ENCODE data around the gene CREB5.

Gene CREB5

DNA sequence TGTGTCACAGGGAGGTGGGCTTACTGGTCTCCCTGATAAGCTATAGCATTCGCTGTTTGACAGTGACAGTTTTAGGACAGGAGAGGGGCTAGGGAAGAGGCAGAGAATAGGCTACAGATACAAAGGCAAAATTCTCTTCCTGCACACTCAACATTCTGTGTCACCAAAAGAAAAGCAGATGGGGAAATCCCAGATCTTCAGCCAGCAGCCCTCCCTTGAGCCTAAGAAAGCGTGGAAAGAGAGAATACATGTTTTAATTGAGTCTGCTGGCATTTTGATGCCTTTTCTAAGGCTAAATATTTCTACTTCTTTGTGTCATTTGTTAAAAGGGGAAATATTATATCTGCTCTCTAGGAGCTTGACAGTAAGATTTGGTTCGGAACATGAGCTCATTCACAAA is 298.8 kb downstream of the CREB5 start:
- DNase-seq (ENCODE audit: low read depth), result no peak

GRCh38 chr7:28714459-28715120 is 302.3 kb downstream of the CREB5 start:
- no peak for DNase-seq (ENCODE audit: low read depth)

DNA sequence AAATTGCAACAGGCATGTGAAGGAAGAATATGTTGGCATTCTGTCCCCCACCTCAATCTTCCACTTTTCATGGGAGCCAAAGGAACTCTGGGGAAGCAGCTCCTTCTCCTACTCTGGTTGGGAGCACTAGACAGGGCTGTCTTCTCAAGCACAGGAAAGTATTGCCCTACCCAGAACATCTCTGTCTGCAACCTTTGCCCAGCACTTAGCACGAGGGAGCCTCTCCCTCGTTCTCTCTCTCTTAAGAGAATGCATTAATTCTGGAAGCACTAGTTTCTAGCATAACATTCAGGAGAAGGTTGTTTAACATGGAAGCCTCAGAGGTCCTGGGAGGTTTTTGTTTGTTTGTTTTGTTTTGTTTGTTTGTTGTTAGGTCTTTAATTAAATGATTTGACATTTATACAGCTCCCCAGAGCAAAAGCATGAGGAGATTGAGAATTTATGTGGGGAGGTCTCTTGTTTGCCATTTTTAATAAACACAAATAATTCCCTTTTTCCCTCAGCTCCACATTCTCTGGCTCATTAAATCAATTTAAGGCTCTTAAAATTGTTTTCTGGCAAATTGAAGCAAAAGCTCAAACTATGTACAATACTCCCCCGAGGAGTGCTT is 305.2 kb downstream of the CREB5 start:
- DNase-seq (ENCODE audit: low read depth), result no peak

DNA sequence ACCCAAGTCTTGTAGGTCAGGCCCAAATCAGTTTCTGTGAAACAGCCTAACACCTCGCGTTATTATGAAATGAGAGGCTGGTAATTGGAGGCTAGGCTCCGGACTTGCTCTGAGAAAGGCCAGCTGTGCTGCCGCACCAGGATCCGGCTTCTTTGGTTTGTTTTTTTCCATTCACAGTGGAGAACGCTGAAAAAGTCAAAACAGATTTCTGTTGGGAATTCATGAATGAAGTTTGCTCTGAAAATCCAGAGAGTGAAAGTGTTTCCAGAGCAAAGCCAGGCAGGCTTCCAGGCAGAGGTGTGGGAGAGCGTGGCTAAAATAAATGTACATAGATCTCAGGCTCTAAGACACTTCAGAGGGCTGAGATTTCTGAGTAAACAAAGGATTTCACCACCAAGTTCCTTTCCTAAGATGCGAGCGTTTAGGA is 305.8 kb downstream of the CREB5 start:
- DNase-seq (ENCODE audit: low read depth), result no peak

GRCh38 chr7:28718545-28718944 is 306.2 kb downstream of the CREB5 start:
- no peak for DNase-seq (ENCODE audit: low read depth)

DNA sequence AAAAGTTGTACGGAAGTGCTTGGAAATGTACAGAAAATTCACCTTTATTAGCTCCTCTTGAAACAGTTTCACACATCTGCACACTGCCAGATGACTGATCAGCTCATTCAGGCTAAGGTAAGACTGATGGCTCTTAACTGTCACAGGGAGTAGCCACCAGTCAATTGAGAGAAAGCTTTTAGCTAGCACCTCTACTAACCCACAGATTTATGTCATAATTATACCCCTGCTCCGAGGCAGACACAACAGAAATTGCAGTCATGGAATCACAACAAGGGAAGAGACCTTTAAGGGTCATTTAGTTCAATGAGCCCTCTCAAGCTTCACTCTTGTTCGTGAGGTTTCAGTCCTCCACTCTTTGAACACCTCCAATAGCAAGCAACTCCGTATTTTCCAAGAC is 310.4 kb downstream of the CREB5 start:
- no peak for DNase-seq (ENCODE audit: low read depth)

- DNase-seq (ENCODE audit: low read depth), result no peak
These were observed 311.0 kb downstream of the CREB5 start for GRCh38 chr7:28723336-28723735.

- no peak for DNase-seq (ENCODE audit: low read depth)
These were observed 312.2 kb downstream of the CREB5 start for GRCh38 chr7:28724563-28724962.

GRCh38 chr7:28725045-28725642 is 312.8 kb downstream of the CREB5 start:
- no peak for DNase-seq (ENCODE audit: low read depth)

- DNase-seq (ENCODE audit: low read depth), result peak; percentile 49
These were observed 313.6 kb downstream of the CREB5 start for GRCh38 chr7:28725911-28726310.

- no peak for DNase-seq (ENCODE audit: low read depth)
These were observed 314.2 kb downstream of the CREB5 start for GRCh38 chr7:28726555-28726954.

- DNase-seq (ENCODE audit: low read depth), result no peak
These were observed 317.0 kb downstream of the CREB5 start for GRCh38 chr7:28729281-28729680.

DNA sequence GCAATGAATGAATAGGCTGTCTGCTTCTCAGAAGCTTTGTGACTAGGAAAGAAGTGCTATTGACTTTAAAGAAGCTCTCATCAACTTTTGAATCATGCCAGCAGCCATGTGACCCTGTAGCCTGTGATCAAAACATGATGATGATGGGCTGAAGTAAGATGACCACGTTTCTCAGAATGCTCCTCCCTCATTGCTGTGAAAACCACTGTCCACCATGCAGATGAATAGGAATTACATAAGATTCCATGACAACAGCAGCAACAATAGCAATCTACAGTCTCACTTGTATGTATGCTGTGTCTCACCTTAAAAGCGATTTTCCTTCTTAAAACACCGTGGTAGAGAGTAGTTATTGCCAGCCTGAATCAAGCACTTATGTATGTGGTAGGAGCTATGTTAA is 317.4 kb downstream of the CREB5 start:
- DNase-seq (ENCODE audit: low read depth), result peak; percentile 73

GRCh38 chr7:28731092-28731658 is 318.9 kb downstream of the CREB5 start:
- DNase-seq (ENCODE audit: low read depth), result no peak

DNA sequence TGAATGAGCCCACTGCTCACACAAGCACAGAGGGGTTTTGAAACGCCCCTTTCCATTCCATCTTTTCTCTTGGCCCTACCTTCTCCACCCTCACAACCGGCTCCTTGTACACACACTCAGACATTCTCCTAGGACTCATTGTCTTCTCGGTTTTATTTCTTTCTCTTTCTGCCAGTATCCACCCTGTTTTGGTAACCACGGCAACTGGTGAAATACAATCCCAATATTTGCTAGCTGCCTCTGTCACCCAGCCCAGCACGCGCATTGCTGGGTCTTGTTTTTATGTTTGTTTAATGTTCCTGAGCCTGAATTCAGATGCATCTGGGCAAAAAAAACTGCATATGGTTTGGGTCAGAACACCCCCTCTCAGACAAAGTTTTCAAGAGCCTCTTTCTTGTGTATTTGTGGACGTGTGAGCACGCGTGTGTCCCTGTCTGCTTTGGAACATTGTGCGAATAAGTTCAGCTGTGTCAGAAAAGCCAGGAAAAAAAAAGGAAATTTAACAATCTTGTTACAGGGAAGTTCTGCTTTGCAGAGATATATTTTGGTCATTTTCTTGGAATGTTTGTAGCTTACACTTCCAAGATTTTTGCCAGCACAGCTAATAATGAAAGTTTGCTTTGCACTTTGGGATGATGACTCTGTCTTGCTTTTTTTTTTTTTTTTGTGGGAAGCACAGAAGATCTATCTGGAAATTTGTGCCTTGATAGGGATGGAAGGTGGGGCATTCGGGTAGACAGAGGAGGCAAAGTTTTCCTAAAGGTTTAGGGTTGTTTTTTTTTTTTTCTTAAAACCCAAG is 320.0 kb downstream of the CREB5 start:
- peak; percentile 81 for DNase-seq (ENCODE audit: low read depth)

DNA sequence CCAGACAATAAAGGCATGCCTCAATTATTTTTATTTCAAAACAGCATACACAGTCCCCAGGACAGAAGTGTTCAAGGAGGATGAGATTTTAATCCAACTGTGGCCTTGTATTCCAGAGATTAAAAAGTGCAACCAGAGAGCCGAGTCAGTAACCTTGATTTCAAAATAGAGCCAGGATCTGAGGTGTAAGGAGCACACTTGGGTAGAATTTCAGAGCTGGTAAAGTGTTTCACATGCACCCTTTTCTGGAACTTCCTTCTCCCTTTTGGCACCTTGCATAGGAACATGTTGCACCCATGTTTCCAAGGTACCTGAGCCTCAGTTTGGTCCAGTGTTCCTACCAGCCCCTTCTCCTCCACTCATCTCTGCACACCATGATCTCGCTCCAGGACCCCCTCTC is 320.7 kb downstream of the CREB5 start:
- DNase-seq (ENCODE audit: low read depth), result no peak

DNA sequence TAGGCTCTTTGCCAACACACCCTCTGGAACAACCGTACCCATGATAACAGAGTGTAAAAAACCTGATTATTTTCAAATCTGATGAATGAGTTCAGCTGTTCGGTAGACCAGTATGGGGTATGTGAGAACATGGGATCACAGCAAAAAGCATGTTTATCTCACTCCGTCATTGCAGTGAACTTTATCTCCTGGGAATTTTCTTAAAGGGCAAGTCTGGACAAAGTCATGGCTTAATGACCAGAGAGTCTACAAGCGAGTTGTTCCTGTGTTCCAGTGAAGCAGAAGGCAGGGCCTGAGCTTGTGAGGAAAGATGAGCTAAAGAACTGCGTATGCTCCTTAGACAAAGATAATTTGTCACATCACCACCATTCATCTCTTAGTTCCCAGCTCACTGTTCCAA is 326.1 kb downstream of the CREB5 start:
- DNase-seq (ENCODE audit: low read depth), result no peak

DNA sequence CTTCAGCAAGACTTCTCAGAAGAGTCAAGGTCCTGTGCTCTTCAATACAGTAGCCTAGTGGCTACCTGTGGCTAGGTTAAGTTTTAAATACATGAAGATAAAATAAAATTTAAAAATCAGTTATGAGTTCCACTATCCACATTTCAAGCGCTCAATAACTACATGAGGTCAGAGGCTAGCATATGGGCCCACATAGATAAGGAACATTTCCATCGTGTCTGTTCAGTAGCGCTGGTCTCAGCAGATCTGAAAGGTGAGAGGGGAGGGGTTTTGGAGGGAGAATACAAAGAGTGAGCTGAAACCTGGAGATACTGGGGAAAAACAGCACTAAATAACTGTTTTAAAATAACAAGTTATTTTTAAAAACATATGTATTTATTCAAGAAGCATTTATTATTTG is 326.8 kb downstream of the CREB5 start:
- DNase-seq (ENCODE audit: low read depth), result no peak

- no peak for DNase-seq (ENCODE audit: low read depth)
These were observed 327.5 kb downstream of the CREB5 start for GRCh38 chr7:28739826-28740225.

DNA sequence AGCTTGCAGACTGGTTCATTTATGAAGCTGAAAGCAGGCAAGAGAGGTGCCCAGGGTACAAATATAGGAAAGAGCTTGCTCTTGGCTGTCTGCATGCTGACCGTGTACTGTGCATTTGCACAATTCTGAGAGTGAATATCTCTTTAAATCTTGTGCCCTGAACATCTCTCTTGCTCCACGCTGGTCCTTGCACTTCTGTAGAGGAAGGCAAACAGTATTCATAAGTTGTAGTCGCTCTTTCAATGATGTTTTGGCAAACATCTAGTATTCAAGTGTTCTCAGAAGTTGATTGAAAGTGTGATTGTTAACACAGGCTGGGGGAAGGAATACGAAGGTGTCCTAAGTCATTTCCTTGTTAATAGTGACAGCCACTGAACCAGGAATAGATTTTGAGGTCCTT is 332.6 kb downstream of the CREB5 start:
- no peak for DNase-seq (ENCODE audit: low read depth)

- no peak for DNase-seq (ENCODE audit: low read depth)
These were observed 333.0 kb downstream of the CREB5 start for GRCh38 chr7:28745351-28745750.

DNA sequence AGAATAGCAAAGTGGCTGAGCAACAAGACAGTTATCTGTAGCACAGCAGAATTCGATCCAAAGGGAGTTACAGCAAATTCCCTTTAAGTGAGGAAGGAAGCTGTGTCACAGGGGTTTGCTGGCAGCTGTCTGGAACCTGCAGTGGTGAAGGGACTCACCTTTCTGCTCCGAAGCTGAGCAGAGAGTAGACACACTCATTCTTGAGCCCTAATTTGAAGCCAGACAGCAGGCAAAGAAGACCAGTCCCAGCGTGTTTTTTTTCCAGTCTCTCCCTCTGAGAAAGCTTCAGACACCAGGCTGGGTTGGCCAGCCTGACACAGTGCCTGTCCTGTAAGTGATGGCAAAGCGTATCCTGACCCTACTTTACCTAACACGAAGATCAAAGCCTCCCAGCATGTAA is 335.1 kb downstream of the CREB5 start:
- DNase-seq (ENCODE audit: low read depth), result no peak

GRCh38 chr7:28747854-28748253 is 335.5 kb downstream of the CREB5 start:
- no peak for DNase-seq (ENCODE audit: low read depth)
